OCI-LY1 (cell line): ENCODE results near the gene CHCHD4.

Experiments
- H2AFZ ChIP-seq: fragments of 200-600 bp; sonication (generic), shearing (Covaris generic); 2 replicates; pipeline ENCODE4 v1.6.0; 2014; ENCODE audit warnings: antibody characterized with exemption, mild to moderate bottlenecking, low read length
- H3F3A ChIP-seq: fragments of 200-600 bp; sonication (generic), shearing (Covaris generic); 2 replicates; pipeline ENCODE4 v1.6.0; 2014; ENCODE audit warnings: mild to moderate bottlenecking, antibody characterized with exemption, low read length, moderate library complexity; ENCODE audit not compliant: insufficient read depth
- H3K27ac ChIP-seq: fragments of 200-600 bp; sonication (generic); 2 replicates; pipeline ENCODE4 v1.5.1; 2014; ENCODE audit warnings: low read length, mixed run types, mild to moderate bottlenecking, low read depth; ENCODE audit not compliant: poor library complexity, severe bottlenecking
- H3K27me3 ChIP-seq: fragments of 200-600 bp; sonication (generic); 2 replicates; pipeline ENCODE4 v1.6.0; 2014; ENCODE audit warnings: antibody characterized with exemption, mild to moderate bottlenecking, low read length, moderate library complexity; ENCODE audit not compliant: insufficient read depth
- H3K36me3 ChIP-seq: fragments of 200-600 bp; sonication (generic); 2 replicates; pipeline ENCODE4 v1.6.1; 2014; ENCODE audit warnings: mild to moderate bottlenecking, antibody characterized with exemption, low read length, moderate library complexity, mixed read lengths; ENCODE audit not compliant: insufficient read depth
- H3K4me1 ChIP-seq: fragments of 200-600 bp; sonication (generic); 2 replicates; pipeline ENCODE4 v1.5.1; 2014; ENCODE audit warnings: mild to moderate bottlenecking, low read length, moderate library complexity; ENCODE audit not compliant: insufficient read depth, severe bottlenecking
- H3K4me2 ChIP-seq: fragments of 200-600 bp; sonication (generic), shearing (Covaris generic); 2 replicates; pipeline ENCODE4 v1.6.1; 2014; ENCODE audit warnings: low read length
- H3K4me3 ChIP-seq: fragments of 200-600 bp; sonication (generic); 2 replicates; pipeline ENCODE4 v1.5.1; 2014; ENCODE audit warnings: low read length, low read depth, mild to moderate bottlenecking, mixed read lengths; ENCODE audit not compliant: poor library complexity, severe bottlenecking
- H3K79me2 ChIP-seq: fragments of 200-600 bp; shearing (Covaris generic); 2 replicates; pipeline ENCODE4 v1.6.1; 2016; ENCODE audit warnings: mixed run types, low read length, mixed read lengths; ENCODE audit not compliant: insufficient read depth
- H3K9ac ChIP-seq: fragments of 200-600 bp; sonication (generic), shearing (Covaris generic); 2 replicates; pipeline ENCODE4 v1.6.1; 2014; ENCODE audit warnings: mild to moderate bottlenecking, low read length, mixed read lengths
- H3K9me2 ChIP-seq: fragments of 200-600 bp; sonication (generic), shearing (Covaris generic); 2 replicates; pipeline ENCODE4 v1.6.1; 2014; ENCODE audit warnings: low read depth, mild to moderate bottlenecking, low read length, mixed read lengths
- H3K9me3 ChIP-seq: fragments of 200-600 bp; shearing (Covaris generic); 2 replicates; pipeline ENCODE4 v1.6.1; 2014; ENCODE audit warnings: low read length, mixed read lengths
- H4K20me1 ChIP-seq: fragments of 200-600 bp; sonication (generic), shearing (Covaris generic); 2 replicates; pipeline ENCODE4 v1.6.0; 2016; ENCODE audit warnings: mild to moderate bottlenecking, low read length; ENCODE audit not compliant: insufficient read depth
- EZH2 ChIP-seq: fragments of 200-600 bp; sonication (generic), shearing (Covaris generic); IDR thresholded peaks from 2 replicates; pipeline ENCODE4 v1.8.0; 2017; ENCODE audit warnings: borderline replicate concordance, mixed run types, mild to moderate bottlenecking, antibody characterized with exemption, low read length, moderate library complexity, mixed read lengths
- TF ChIP-seq, protein P1 (sequence below): fragments of 200-600 bp; sonication (generic), shearing (Covaris generic); IDR thresholded peaks from 2 replicates; pipeline ENCODE4 v1.5.1; 2017; ENCODE audit warnings: mild to moderate bottlenecking, antibody characterized with exemption, low read length, moderate library complexity, mixed read lengths

The CHCHD4 gene

DNA sequence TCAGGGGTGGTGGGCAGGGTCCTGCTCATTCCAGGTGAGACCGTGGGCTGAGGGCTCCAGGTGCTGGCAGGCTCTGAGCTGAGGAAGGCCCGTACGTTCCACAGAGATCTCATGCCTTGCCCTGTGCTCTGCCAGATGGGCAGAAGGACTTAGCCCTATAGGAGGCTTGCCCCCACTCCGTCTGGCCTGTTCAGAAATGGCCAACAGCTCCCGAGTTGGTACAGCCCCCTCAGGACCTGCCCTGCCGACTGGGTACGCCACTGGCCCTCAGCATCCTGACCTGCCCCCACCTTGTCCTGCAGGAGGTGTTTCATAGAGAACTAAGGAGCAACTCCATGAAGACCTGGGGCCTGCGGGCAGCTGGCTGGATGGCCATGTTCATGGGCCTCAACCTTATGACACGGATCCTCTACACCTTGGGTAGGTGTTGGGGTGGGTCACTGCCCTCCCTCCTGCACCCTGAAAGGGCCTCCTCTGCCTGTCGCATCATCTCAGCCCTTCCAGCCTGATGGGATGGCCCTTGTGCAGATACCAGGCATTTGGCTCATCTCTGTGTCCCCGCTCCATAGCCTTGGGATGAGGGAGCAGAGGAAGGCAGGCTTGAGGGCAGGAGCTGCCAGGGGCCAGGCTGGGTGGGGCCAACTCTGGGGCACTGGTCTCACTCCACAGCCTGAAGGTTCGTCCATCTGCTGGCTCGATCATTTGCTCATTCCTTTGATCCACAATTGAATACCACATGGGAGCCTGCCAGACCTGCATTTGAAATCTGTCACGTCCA is 14.4 kb upstream of the CHCHD4 start:
- H3K9ac ChIP-seq = no peak overlapping the region
- no peaks in the 10 kb centered on the region for H3K9me2 ChIP-seq
- no peak overlapping the region for H3K4me3 ChIP-seq
- H3K36me3 ChIP-seq = peaks cover 25% of the 10 kb centered on the region
- no peaks in the 10 kb centered on the region for H4K20me1 ChIP-seq
- no peaks in the 10 kb centered on the region for H3K9me3 ChIP-seq
- TF ChIP-seq, protein P1, sequence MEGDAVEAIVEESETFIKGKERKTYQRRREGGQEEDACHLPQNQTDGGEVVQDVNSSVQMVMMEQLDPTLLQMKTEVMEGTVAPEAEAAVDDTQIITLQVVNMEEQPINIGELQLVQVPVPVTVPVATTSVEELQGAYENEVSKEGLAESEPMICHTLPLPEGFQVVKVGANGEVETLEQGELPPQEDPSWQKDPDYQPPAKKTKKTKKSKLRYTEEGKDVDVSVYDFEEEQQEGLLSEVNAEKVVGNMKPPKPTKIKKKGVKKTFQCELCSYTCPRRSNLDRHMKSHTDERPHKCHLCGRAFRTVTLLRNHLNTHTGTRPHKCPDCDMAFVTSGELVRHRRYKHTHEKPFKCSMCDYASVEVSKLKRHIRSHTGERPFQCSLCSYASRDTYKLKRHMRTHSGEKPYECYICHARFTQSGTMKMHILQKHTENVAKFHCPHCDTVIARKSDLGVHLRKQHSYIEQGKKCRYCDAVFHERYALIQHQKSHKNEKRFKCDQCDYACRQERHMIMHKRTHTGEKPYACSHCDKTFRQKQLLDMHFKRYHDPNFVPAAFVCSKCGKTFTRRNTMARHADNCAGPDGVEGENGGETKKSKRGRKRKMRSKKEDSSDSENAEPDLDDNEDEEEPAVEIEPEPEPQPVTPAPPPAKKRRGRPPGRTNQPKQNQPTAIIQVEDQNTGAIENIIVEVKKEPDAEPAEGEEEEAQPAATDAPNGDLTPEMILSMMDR = no peak
- TF ChIP-seq EZH2 = no peak
- H3K27ac ChIP-seq = no peak overlapping the region
- H3K4me1 ChIP-seq = peaks cover 3% of the 10 kb centered on the region
- H3F3A ChIP-seq = no peaks in the 10 kb centered on the region
- H2AFZ ChIP-seq = no peak overlapping the region
- no peaks in the 10 kb centered on the region for H3K27me3 ChIP-seq
- no peak overlapping the region for H3K4me2 ChIP-seq
- H3K79me2 ChIP-seq = no peaks in the 10 kb centered on the region

DNA sequence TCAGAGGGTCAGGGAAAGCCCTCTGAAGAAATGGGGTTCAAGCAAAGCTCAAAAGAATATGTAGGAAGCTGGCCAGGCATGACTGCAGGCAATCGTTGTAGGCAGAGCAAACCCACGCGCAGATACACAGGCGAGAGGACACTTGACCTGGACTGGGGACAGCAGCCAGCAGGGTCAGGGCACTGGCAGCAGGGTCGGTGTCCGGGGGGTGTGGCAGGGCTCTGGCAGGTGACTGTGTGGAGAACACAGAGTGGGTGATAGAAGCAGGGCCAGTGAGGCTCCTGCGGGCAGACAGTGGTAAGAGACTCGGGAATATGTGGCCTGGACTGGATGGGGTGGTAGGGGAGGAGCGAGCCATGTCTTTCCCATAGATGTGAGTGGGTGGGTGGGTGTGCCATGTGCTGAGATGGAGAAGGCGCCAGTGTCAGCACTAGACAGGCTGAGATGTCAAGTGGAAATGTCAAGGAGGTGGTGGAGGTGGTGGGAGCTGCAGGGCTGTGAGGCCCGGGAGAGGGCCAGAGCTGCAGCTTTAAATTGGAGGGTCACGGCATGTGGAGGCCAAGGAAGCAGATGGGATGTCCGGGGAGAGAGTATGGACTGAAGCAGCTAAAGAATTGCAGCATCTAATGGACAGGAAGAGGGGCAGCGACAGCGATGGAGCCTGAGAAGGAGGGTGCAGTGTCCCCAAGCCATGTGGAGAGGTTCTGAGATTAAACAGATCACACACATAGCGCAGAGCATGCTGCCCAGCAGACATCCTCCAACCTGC is 13.6 kb upstream of the CHCHD4 start:
- no peak overlapping the region for H3K4me2 ChIP-seq
- no peak overlapping the region for H2AFZ ChIP-seq
- H3K27me3 ChIP-seq = no peaks in the 10 kb centered on the region
- no peak overlapping the region for H3K4me3 ChIP-seq
- H3K9me2 ChIP-seq = no peaks in the 10 kb centered on the region
- TF ChIP-seq, protein P1 = no peak
- TF ChIP-seq EZH2 = no peak
- no peaks in the 10 kb centered on the region for H3K79me2 ChIP-seq
- no peak overlapping the region for H3K27ac ChIP-seq
- H3K9me3 ChIP-seq = no peaks in the 10 kb centered on the region
- no peaks in the 10 kb centered on the region for H3K4me1 ChIP-seq
- H3F3A ChIP-seq = no peaks in the 10 kb centered on the region
- no peaks in the 10 kb centered on the region for H4K20me1 ChIP-seq
- H3K9ac ChIP-seq = no peak overlapping the region
- H3K36me3 ChIP-seq = peaks cover 32% of the 10 kb centered on the region

DNA sequence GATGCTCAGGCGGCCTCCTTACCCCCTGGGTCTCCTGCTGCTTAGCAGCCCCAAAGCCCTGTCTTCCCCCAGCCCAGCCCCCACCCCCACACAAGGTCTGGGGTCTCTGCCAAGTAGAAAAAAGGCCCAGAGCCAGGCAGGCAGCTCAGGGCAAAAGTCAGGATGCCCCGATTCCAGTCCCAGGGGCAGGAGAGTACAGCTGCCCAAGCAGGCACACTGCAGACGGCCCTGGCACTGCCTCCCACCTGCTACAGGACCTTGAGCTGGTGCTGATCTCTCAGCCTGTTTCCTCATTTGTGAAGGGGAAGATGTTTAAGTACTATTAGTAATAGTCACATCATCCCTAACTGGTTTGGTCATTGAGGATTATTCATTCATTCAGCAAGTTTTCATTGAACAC is 12.8 kb upstream of the CHCHD4 start:
- no peak overlapping the region for H3K4me2 ChIP-seq
- no peaks in the 10 kb centered on the region for H3K9me3 ChIP-seq
- no peak overlapping the region for H3K9ac ChIP-seq
- H3K9me2 ChIP-seq = no peaks in the 10 kb centered on the region
- TF ChIP-seq, protein P1 = no peak
- TF ChIP-seq EZH2 = no peak
- no peak overlapping the region for H2AFZ ChIP-seq
- H3K79me2 ChIP-seq = no peaks in the 10 kb centered on the region
- no peaks in the 10 kb centered on the region for H3K27me3 ChIP-seq
- H3K4me3 ChIP-seq = no peak overlapping the region
- H3K4me1 ChIP-seq = no peaks in the 10 kb centered on the region
- H4K20me1 ChIP-seq = no peaks in the 10 kb centered on the region
- H3K27ac ChIP-seq = no peak overlapping the region
- peaks cover 40% of the 10 kb centered on the region for H3K36me3 ChIP-seq
- no peaks in the 10 kb centered on the region for H3F3A ChIP-seq
